HUES6 (cell line): ENCODE measurements around the gene TGDS.

Source experiments
- H3K27ac ChIP-seq: 2 replicates; pipeline ENCODE4 v1.7.0; 2013; ENCODE audit warnings: low read depth, mild to moderate bottlenecking, low read length, inconsistent platforms
- H3K27me3 ChIP-seq: 2 replicates; pipeline ENCODE4 v1.6.1; 2013; ENCODE audit warnings: low read length; ENCODE audit not compliant: control insufficient read depth, insufficient read depth
- H3K36me3 ChIP-seq: 2 replicates; pipeline ENCODE4 v1.6.1; 2013; ENCODE audit warnings: low read length; ENCODE audit not compliant: control insufficient read depth, insufficient read depth
- H3K4me1 ChIP-seq: 2 replicates; pipeline ENCODE4 v1.6.1; 2013; ENCODE audit warnings: low read length; ENCODE audit not compliant: control insufficient read depth, insufficient read depth
- H3K4me3 ChIP-seq: 2 replicates; pipeline ENCODE4 v1.5.1; 2013; ENCODE audit warnings: low read depth, low read length
- H3K9ac ChIP-seq: one replicate; pipeline ENCODE4 v1.6.1; 2013; ENCODE audit warnings: mild to moderate bottlenecking, low read length
- H3K9me3 ChIP-seq: 2 replicates; pipeline ENCODE4 v1.6.1; 2013; ENCODE audit warnings: low read depth, low read length; ENCODE audit not compliant: control insufficient read depth, insufficient read depth

Gene TGDS

DNA sequence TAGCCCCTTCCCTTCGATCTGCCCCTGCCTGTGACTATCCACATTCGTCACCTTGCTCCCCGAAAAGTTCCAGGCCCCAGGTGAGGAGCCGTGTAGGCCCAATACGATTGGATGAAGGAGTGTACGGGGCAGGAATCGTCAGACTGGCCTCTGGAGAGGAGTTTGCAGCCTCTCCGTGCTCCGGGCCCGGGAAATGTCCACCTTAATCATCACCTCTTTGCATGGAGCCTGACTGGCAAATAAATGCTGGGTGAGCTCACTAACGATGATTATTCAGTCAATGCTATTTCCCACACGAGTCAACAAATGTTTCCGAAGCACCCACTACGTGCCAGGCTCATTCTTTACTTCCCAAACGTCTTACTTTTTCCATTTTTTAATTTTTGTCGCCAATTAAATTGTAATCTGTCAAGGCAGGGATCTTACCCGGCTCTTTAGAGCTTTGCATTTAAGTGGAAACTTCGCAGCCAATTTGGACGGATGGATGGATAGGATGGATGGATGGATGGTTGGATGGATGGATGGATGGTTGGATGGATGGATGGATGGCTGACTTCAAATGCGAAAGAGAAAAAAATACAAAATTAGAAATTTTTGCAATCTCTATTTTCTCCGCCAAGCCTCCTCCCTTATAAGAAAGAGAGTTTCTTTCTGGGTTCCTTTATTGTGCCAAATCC, 45.8 kb downstream of the TGDS start:
- peak overlapping the region; percentile 89 for H3K4me3 ChIP-seq
- H3K9me3 ChIP-seq: peaks cover under 1% of the 10 kb centered on the region; the same call in 1 of the 2 replicates
- H3K27ac ChIP-seq: no peak overlapping the region
- H3K9ac ChIP-seq: peak overlapping the region; percentile 85
- H3K36me3 ChIP-seq: no peaks in the 10 kb centered on the region
- H3K4me1 ChIP-seq: peaks cover 18% of the 10 kb centered on the region
- no peaks in the 10 kb centered on the region for H3K27me3 ChIP-seq

DNA sequence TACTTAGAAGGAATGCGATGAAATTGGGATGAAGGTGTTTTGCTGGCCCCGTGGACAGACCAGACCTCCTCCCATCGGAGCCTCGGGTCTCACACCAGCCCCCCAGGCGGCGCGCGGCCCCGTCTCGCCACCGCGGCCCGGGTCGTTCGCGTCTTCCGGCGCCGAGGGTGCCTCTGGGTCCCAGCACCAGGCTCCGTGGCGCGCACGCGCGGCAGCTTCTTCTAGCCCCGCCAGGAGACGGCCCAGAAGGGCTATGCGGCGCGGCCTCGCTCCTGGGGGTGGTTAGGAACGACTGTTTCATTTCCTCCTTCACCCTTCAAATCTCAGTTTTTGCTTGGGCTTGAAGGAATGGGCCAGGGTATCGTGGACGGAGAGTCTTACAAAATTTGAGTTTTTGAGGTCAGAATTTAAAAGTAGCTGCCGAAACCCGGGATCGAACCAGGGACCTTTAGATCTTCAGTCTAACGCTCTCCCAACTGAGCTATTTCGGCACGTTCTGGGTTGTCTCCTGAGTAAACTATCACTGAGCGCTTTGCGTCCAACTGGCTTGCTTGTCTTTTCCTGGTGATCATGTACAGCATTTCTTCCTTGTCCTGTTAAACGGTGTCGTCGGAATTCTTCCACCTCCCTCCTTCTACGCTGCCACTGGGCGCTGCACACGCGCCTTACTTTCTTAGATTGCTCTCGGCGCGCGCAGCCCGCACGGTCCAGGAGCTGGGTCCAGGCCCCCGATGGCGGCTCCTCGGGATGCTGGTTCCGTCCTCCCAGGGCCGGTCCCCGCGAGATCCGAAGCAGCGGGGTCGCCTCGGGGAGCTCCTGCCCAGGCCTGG, 46.5 kb downstream of the TGDS start:
- Histone ChIP-seq H3K9me3 (peaks cover 5% of the 10 kb centered on the region; the same call in 1 of the 2 replicates), H3K27me3 (no peaks in the 10 kb centered on the region), H3K36me3 (no peaks in the 10 kb centered on the region), H3K9ac (peak overlapping the region; percentile 85), H3K4me3 (peak overlapping the region; percentile 89), H3K27ac (peak overlapping the region; percentile 39; the same call in 1 of the 2 replicates), H3K4me1 (peaks cover 18% of the 10 kb centered on the region)

DNA sequence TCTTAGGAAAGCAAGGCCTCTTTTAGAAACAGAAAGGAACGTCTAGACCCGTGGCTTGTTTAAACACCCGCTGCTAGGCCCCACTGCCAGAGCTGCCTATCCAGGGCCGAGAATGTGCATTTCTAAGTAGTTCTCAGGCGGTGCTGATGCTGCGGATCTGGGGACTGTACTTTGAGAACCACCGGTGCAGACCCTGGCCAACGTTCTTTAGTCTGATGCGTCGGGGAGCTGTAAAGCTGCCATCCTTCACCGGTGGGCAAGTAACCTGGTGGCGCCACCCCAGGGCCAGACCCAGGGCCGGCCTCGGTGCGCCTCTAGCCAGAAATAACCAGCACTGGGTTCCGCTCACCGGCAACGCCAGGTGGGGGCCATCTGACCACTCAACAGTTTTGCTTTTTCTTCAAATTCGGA, 47.1 kb downstream of the TGDS start:
- Histone ChIP-seq H3K4me1 (peaks cover 18% of the 10 kb centered on the region), H3K4me3 (peak overlapping the region; percentile 89), H3K27me3 (no peaks in the 10 kb centered on the region), H3K9me3 (peaks cover 5% of the 10 kb centered on the region; the same call in 1 of the 2 replicates), H3K27ac (peak overlapping the region; percentile 39; the same call in 1 of the 2 replicates), H3K9ac (peak overlapping the region; percentile 66), H3K36me3 (no peaks in the 10 kb centered on the region)

DNA sequence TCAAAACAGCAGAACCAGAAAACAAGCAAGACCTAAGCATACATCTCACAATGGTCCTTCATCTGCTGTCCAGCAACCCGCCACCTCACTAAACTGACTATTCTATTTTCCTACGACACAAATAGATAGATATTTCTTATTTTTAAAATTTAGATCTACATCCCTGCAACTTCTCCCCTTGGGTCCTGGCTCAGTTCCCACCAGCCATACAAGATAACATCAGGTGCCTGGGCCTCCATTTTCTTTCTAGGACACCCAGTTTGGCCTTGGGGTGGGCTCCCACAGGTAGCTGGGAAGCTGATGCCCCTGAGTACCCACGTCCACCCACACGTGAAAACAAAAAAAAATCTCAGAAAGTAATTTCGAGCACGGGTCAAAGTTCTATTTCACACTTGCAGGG, 47.6 kb downstream of the TGDS start:
- Histone ChIP-seq H3K4me1 (peaks cover 18% of the 10 kb centered on the region), H3K27me3 (no peaks in the 10 kb centered on the region), H3K9ac (peak overlapping the region; percentile 66), H3K4me3 (peak overlapping the region; percentile 89), H3K9me3 (peaks cover 5% of the 10 kb centered on the region; the same call in 1 of the 2 replicates), H3K36me3 (no peaks in the 10 kb centered on the region), H3K27ac (no peak overlapping the region)

DNA sequence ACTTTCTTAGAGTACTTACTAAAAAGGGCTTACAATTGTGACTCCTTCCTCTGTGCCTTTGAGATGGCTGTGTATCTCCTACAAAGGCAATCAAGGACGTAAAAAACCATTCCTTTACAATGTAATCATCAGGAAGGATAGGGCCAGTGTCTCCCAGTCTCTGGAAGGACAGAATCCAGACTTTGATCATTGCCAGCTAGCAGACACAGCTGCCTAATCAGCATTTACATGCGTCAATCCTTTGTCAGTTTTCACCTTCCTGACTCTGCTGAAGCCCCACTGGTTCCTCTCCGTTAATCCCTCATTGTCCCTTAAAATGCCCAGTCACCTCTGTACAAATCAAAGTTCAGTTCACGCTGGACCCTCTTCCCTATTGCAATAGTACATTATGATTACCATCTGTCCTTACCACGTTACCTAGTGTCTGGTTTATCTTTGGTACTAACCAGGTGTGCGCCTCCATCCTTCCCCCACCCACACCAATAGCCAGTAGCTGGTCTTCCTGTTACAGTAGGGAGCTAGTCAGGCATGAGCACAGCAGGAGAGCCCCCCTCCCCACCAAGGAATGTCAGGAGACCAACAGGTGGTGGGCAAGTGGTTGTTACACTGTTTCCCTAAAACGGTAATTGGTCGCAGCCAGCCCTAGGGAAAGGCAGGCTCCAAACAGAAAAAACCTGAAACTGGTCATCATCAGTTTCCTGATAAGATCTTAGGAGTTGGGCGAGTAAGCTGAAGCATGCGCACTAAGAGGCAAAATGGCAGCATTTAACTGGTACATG, 49.7 kb downstream of the TGDS start:
- H3K9ac ChIP-seq: no peak overlapping the region
- no peak overlapping the region for H3K27ac ChIP-seq
- peaks cover 5% of the 10 kb centered on the region; the same call in 1 of the 2 replicates for H3K9me3 ChIP-seq
- H3K4me3 ChIP-seq: no peak overlapping the region
- peaks cover 18% of the 10 kb centered on the region for H3K4me1 ChIP-seq
- H3K36me3 ChIP-seq: no peaks in the 10 kb centered on the region
- no peaks in the 10 kb centered on the region for H3K27me3 ChIP-seq

DNA sequence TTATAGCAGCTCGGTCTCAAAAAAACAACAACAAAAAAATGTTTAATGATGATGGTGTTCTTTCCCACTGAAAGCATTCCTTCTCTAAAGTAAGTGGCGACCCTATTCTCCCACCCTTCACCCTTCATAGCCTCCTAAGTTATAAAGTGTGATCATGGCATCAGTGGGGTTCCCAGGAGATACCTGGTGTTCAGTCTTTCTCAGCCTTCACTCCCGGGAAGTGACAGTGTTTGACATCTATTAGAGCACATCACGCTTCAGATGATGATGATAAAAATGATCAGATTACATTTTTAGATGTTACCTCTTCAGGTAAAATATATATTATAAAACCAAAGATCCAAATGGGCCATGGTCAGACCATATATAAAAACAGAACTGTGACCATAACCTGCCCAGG, 51.0 kb downstream of the TGDS start:
- Histone ChIP-seq H3K9me3 (peaks cover 5% of the 10 kb centered on the region; the same call in 1 of the 2 replicates), H3K4me1 (peaks cover 18% of the 10 kb centered on the region), H3K9ac (no peak overlapping the region)

DNA sequence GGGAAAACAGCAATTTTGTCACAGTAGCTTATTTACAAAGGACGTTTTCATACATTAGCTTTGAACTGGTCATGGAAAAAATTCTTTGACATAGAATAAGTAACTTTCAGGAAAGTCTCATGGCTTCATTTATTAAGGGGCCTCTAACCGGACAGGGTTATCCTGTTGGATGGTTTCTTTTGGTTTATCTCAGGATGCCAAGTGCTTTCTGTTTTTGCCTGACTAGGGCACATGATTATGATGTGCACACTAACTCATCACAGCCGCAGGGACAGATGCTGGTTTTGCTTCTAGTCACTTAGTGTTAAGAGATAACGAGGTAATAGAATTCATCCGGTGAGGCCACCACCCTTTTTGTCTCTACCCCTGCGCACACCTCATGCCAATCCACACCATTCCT, 53.0 kb downstream of the TGDS start:
- peaks cover 13% of the 10 kb centered on the region for H3K4me1 ChIP-seq
- no peak overlapping the region for H3K4me3 ChIP-seq
- no peak overlapping the region for H3K27ac ChIP-seq
- peaks cover 5% of the 10 kb centered on the region; the same call in 1 of the 2 replicates for H3K9me3 ChIP-seq
- H3K36me3 ChIP-seq: no peaks in the 10 kb centered on the region
- no peak overlapping the region for H3K9ac ChIP-seq
- H3K27me3 ChIP-seq: no peaks in the 10 kb centered on the region

More for the DNA sequence above, 51.0 kb downstream of the TGDS start:
- no peaks in the 10 kb centered on the region for H3K27me3 ChIP-seq
- H3K36me3 ChIP-seq: no peaks in the 10 kb centered on the region
- no peak overlapping the region for H3K27ac ChIP-seq
- no peak overlapping the region for H3K4me3 ChIP-seq

DNA sequence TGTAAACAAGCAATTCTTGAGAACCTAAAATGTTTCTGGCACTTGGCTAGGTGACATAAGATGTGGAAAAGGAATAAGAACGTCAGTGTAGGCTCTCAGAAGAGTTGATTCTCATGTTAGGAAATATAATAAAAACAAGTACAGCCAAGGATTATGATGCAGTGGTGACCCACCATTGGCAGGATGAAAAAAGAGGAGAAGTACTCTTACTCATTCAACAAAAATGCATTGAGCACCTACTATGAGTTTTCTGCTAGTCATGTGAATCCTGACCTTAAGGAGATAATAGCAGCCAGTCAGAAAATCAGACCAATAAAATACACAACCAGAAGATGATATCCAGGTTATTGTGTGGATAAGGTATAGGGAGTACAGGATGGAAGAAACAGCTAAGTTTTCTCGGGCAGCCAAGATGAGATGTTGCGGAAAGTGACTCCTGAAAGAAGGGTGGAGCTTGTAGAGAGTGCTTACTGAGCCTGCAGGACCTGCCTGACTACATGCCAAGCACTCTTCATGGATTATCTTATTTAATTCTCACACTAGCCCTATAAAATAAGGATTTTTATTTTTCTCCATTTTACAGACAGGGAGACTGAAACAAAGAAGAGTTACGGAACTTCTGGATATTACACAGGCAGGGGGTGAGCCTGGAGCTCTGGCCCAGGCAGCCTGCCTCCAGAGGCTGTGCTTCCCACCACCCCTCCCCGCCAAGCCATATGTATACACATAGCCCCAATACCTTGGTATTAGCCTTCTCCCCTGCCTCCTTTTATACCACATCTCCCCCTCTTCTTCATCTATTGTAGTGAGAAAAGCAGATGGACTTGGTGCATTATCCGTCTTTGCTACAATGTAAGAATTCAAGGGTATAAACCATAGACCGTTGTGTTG, 58.0 kb downstream of the TGDS start:
- H3K4me3 ChIP-seq: no peak overlapping the region
- no peak overlapping the region for H3K9ac ChIP-seq
- no peaks in the 10 kb centered on the region for H3K36me3 ChIP-seq
- no peak overlapping the region for H3K27ac ChIP-seq
- H3K4me1 ChIP-seq: no peaks in the 10 kb centered on the region; the same call in 1 of the 2 replicates
- no peaks in the 10 kb centered on the region for H3K9me3 ChIP-seq
- H3K27me3 ChIP-seq: no peaks in the 10 kb centered on the region

DNA sequence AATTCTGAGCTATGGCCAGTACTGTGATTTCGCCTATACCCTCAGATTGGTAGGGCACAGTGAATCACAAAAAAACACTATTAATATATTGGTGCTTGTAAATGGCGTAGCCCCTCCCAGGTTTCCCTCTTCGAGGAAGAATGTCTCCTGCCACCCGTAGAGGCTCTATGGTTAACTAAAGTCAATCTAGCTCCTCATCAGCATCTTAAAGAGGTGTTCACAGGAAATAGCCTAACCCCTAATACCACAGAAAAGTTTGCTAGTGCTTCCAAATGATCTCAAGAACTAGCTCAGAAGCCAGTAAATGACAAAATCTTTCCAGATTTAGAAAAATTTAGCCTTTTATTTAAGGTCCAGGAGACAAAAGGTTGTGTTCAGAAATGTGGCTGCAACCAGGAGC, 60.2 kb downstream of the TGDS start:
- no peaks in the 10 kb centered on the region for H3K9me3 ChIP-seq
- H3K4me3 ChIP-seq: no peak overlapping the region
- H3K27ac ChIP-seq: no peak overlapping the region
- H3K9ac ChIP-seq: no peak overlapping the region
- no peaks in the 10 kb centered on the region for H3K27me3 ChIP-seq
- no peaks in the 10 kb centered on the region for H3K36me3 ChIP-seq
- H3K4me1 ChIP-seq: no peaks in the 10 kb centered on the region; the same call in 1 of the 2 replicates

DNA sequence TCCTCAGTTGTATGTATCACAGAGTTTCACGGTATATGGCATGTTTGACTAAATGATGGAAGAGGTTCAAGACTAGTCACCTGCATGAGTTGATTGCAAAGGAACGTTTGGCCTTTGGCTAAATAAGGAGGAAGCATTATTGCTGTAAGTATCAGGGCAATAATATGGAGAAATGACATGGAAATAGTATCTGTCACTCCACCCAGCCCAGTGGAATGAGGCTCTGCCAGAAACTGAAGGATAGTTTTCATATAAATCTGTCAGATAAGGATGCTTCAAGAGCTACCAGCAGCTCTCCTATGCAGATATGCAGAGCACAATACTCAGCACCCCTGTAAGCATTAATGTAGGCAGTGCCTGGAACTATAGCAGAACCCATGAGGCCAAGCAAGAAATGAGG, 60.7 kb downstream of the TGDS start:
- H3K4me3 ChIP-seq: no peak overlapping the region
- no peak overlapping the region for H3K27ac ChIP-seq
- no peak overlapping the region for H3K9ac ChIP-seq
- H3K9me3 ChIP-seq: no peaks in the 10 kb centered on the region
- H3K36me3 ChIP-seq: no peaks in the 10 kb centered on the region
- H3K4me1 ChIP-seq: no peaks in the 10 kb centered on the region; the same call in 1 of the 2 replicates
- H3K27me3 ChIP-seq: no peaks in the 10 kb centered on the region
